PC-3 (cell line): ENCODE measurements around the gene OSBPL8. TPM values are rescaled to one million over a fixed set of nuclear protein-coding genes. Genes with fewer than 3 reads are reported as not detected.
"Not testable (repeated sequence)": the region's sequence is repeated elsewhere in the genome, so short reads cannot be mapped to it uniquely, and the experiment has no call there.

Source experiments
- ATAC-seq: fragments of 200-7000 bp; cut with Tn5 transposase; 2 replicates; pipeline ENCODE4 v1.9.1; 2020; ENCODE audit warnings: mild to moderate bottlenecking, moderate library complexity
- BruUV-seq: library from RNA; stranded (reverse); fragments of 400-500 nt; replicated peaks from 2 replicates; lab custom pipeline; 2021; lab: Mats Ljungman, UMichigan
- CTCF ChIA-PET: fragments of 300-600 bp; sonication (Branson Sonifier 250); formaldehyde crosslinking; loops from one replicate; lab custom pipeline; 2022; ENCODE audit warnings: antibody characterized with exemption; lab: Charles Lee
- POLR2A ChIA-PET: fragments of 300-600 bp; sonication (Branson Sonifier 250); formaldehyde crosslinking; loops from one replicate; lab custom pipeline; 2022; ENCODE audit warnings: antibody characterized with exemption; ENCODE audit not compliant: unreplicated experiment; lab: Charles Lee
- DNase-seq: peaks from one replicate; pipeline ENCODE4 v3.0.0-alpha.2; 2015
- H2AFZ ChIP-seq: fragments of 300-600 bp; sonication (generic); 2 replicates; pipeline ENCODE4 v1.6.0; 2016; ENCODE audit warnings: antibody characterized with exemption, low read length
- H3F3A ChIP-seq: fragments of 300-600 bp; sonication (generic); one replicate; pipeline ENCODE4 v1.6.0; 2017; ENCODE audit warnings: antibody characterized with exemption, low read length, control low read depth, mild to moderate bottlenecking; ENCODE audit not compliant: unreplicated experiment
- H3K27ac ChIP-seq: fragments of 300-600 bp; sonication (generic); 2 replicates; pipeline ENCODE4 v1.5.1; 2016; ENCODE audit warnings: mild to moderate bottlenecking, low read length
- H3K27me3 ChIP-seq: fragments of 300-600 bp; sonication (generic); 2 replicates; pipeline ENCODE4 v1.6.1; 2016; ENCODE audit warnings: low read length, mixed read lengths
- H3K36me3 ChIP-seq: fragments of 300-600 bp; sonication (generic); 2 replicates; pipeline ENCODE4 v1.6.1; 2016; ENCODE audit warnings: low read depth, mixed run types, low read length, mixed read lengths
- H3K4me1 ChIP-seq: fragments of 300-600 bp; sonication (generic); 2 replicates; pipeline ENCODE4 v1.5.1; 2016; ENCODE audit warnings: low read length; ENCODE audit not compliant: insufficient read depth
- H3K4me2 ChIP-seq: fragments of 300-600 bp; sonication (generic); 2 replicates; pipeline ENCODE4 v1.6.0; 2016; ENCODE audit warnings: low read length
- H3K4me3 ChIP-seq: fragments of 300-600 bp; sonication (generic); 2 replicates; pipeline ENCODE4 v1.5.1; 2016; ENCODE audit warnings: mild to moderate bottlenecking, low read length, mixed read lengths
- H3K79me2 ChIP-seq: fragments of 300-600 bp; sonication (generic); 2 replicates; pipeline ENCODE4 v1.6.1; 2017; ENCODE audit warnings: low read length, mixed read lengths
- H3K9ac ChIP-seq: fragments of 300-600 bp; sonication (generic); 2 replicates; pipeline ENCODE4 v1.6.0; 2016; ENCODE audit warnings: mild to moderate bottlenecking, low read length
- H3K9me2 ChIP-seq: fragments of 300-600 bp; sonication (generic); replicated peaks from 2 replicates; pipeline ENCODE4 v1.6.1; 2016; ENCODE audit warnings: mixed run types, low read length, mixed read lengths
- H3K9me3 ChIP-seq: fragments of 300-600 bp; sonication (generic); 2 replicates; pipeline ENCODE4 v1.6.1; 2016; ENCODE audit warnings: low read length, mixed read lengths
- H4K20me1 ChIP-seq: fragments of 300-600 bp; sonication (generic); 2 replicates; pipeline ENCODE4 v1.6.1; 2016; ENCODE audit warnings: low read length, mixed read lengths
- EZH2 ChIP-seq: fragments of 300-600 bp; sonication (generic); IDR thresholded peaks from one replicate; pipeline ENCODE4 v1.6.1; 2017; ENCODE audit warnings: antibody characterized with exemption, mild to moderate bottlenecking, low read length; ENCODE audit not compliant: unreplicated experiment
- EZH2phosphoT487 ChIP-seq: fragments of 300-600 bp; sonication (generic); IDR thresholded peaks from 2 replicates; pipeline ENCODE4 v1.6.1; 2018; ENCODE audit warnings: mild to moderate bottlenecking, antibody characterized with exemption, low read length, borderline replicate concordance
- intact Hi-C: fragments of 100-400 bp; cut with micrococcal nuclease; formaldehyde crosslinking; loops from 2 replicates; pipeline ENCODE4 v1.9.0; 2023
- total RNA-seq: library from RNA; depleted of rRNA; stranded (reverse); fragments of >200 nt; gene quantifications from 2 replicates; pipeline ENCODE4 v1.2.3, GENCODE V29; 2014
- TF ChIP-seq, protein P1 (sequence below): fragments of 300-600 bp; sonication (generic); conservative IDR thresholded peaks from 2 replicates; pipeline ENCODE4 v1.5.1; 2017; ENCODE audit warnings: antibody characterized with exemption, low read depth, mild to moderate bottlenecking, low read length

OSBPL8 gene
- total RNA-seq, 1 experiment from 2014 or later = 28.5 TPM

DNA sequence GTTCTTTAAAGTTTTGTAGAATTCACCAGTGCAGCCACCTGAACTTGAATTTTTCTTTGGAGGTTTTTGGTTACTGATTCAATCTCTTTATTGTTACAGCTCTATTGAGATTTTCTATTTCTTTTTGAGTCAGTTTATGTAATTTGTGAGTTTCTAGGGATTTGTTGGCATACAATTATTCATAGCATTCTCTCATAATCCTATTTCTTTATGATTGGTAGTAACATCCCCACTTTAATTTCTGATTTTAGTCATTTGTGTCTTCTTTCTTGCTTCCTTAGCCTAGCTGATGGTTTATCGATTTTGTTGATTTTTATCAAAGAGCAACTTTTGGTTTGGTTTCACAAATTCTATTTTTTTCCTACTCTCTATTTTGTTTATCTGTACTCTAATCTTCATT is 193.4 kb downstream of the OSBPL8 start:
- Histone ChIP-seq H3K27me3 (no peaks in the 10 kb centered on the region), H3K36me3 (peaks cover 16% of the 10 kb centered on the region), H4K20me1 (no peaks in the 10 kb centered on the region), H3K79me2 (no peaks in the 10 kb centered on the region), H3K4me3 (no peak overlapping the region), H3K4me2 (no peak overlapping the region), H3K27ac (no peak overlapping the region), H3F3A (no peaks in the 10 kb centered on the region), H3K9me3 (no peaks in the 10 kb centered on the region), H2AFZ (no peak overlapping the region), H3K9ac (no peak overlapping the region), H3K4me1 (no peaks in the 10 kb centered on the region), H3K9me2 (no peaks in the 10 kb centered on the region)
- no TSS peak for BruUV-seq
- ChIA-PET CTCF (no interaction called here), POLR2A (no interaction called here)
- TF ChIP-seq EZH2 (no peak), EZH2phosphoT487 (no peak)
- TF ChIP-seq, protein P1, sequence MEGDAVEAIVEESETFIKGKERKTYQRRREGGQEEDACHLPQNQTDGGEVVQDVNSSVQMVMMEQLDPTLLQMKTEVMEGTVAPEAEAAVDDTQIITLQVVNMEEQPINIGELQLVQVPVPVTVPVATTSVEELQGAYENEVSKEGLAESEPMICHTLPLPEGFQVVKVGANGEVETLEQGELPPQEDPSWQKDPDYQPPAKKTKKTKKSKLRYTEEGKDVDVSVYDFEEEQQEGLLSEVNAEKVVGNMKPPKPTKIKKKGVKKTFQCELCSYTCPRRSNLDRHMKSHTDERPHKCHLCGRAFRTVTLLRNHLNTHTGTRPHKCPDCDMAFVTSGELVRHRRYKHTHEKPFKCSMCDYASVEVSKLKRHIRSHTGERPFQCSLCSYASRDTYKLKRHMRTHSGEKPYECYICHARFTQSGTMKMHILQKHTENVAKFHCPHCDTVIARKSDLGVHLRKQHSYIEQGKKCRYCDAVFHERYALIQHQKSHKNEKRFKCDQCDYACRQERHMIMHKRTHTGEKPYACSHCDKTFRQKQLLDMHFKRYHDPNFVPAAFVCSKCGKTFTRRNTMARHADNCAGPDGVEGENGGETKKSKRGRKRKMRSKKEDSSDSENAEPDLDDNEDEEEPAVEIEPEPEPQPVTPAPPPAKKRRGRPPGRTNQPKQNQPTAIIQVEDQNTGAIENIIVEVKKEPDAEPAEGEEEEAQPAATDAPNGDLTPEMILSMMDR = no peak
- DNase-seq (no peak), ATAC-seq (no peak)
- intact Hi-C loops = no loop called here

DNA sequence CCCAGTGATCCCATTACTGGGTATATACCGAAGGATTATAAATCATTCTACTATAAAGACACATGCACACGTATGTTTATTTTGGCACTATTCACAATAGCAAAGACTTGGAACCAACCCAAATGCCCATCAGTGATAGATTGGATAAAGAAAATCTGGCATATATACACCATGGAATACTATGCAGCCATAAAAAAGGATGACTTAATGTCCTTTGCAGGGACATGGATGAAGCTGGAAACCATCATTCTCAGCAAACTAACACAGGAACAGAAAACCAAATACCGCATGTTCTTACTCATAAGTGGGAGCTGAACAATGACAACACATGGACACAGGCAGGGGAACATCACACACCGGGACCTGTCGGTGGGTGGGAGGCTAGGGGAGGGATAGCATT is 195.4 kb downstream of the OSBPL8 start:
- H3K27ac ChIP-seq, POLR2A ChIA-PET, H2AFZ ChIP-seq, H3K9ac ChIP-seq, H3K79me2 ChIP-seq, H3K9me3 ChIP-seq, H3F3A ChIP-seq, ATAC-seq, DNase-seq, H3K4me1 ChIP-seq, H3K4me2 ChIP-seq, intact Hi-C loops, H3K27me3 ChIP-seq, CTCF ChIA-PET, H3K4me3 ChIP-seq, BruUV-seq, H3K9me2 ChIP-seq, H4K20me1 ChIP-seq: not testable (repeated sequence)
- peaks cover 16% of the 10 kb centered on the region for H3K36me3 ChIP-seq

- ChIA-PET POLR2A (no interaction called here), CTCF (no interaction called here)
- H3K4me3 ChIP-seq = no peak overlapping the region
- no peak for DNase-seq
- H3K36me3 ChIP-seq = no peaks in the 10 kb centered on the region; the same call in 1 of the 2 replicates
- H3K4me1 ChIP-seq = no peaks in the 10 kb centered on the region
- H3K79me2 ChIP-seq = no peaks in the 10 kb centered on the region
- no peaks in the 10 kb centered on the region for H3K27me3 ChIP-seq
- no peaks in the 10 kb centered on the region for H3K9me2 ChIP-seq
- H3K4me2 ChIP-seq = no peak overlapping the region
- no peaks in the 10 kb centered on the region for H3K9me3 ChIP-seq
- no peaks in the 10 kb centered on the region for H4K20me1 ChIP-seq
- H2AFZ ChIP-seq = no peak overlapping the region
- no peak overlapping the region for H3K9ac ChIP-seq
- no peak for ATAC-seq
- no peaks in the 10 kb centered on the region for H3F3A ChIP-seq
- H3K27ac ChIP-seq = no peak overlapping the region
- BruUV-seq = no TSS peak
- intact Hi-C loops = no loop called here
- TF ChIP-seq, protein P1 = no peak
- TF ChIP-seq EZH2 (no peak), EZH2phosphoT487 (no peak)
These were observed 199.3 kb downstream of the OSBPL8 start for GRCh38 chr12:76360316-76360715.
